AG04450 (cell line): Measurements from ENCODE around the gene SOST. TPM values are rescaled to one million over a fixed set of nuclear protein-coding genes. Genes with fewer than 3 reads are reported as not detected.

Source experiments
- CTCF ChIA-PET: fragments of 300-600, 350-600 bp; formaldehyde crosslinking; extraction: SDS; loops from one replicate; lab custom pipeline; 2022; ENCODE audit warnings: antibody characterized with exemption, inconsistent platforms; lab: Charles Lee
- POLR2A ChIA-PET: fragments of 350-600 bp; formaldehyde crosslinking; extraction: SDS; loops from one replicate; lab custom pipeline; 2021; ENCODE audit warnings: antibody characterized with exemption, inconsistent platforms; lab: Yijun Ruan, JAX
- DNase-seq: peaks from one replicate; pipeline ENCODE4 v3.0.0-alpha.2; 2011; ENCODE audit warnings: low read depth, low spot score
- H3K27ac ChIP-seq: one replicate; pipeline ENCODE4 v1.5.1; 2012; ENCODE audit warnings: low read depth, low read length, control low read depth
- H3K27me3 ChIP-seq: one replicate; pipeline ENCODE4 v1.6.0; 2012; ENCODE audit warnings: low read length; ENCODE audit not compliant: control insufficient read depth, insufficient read depth
- H3K4me3 ChIP-seq: 2 replicates; pipeline ENCODE4 v1.5.1; 2011; ENCODE audit warnings: mild to moderate bottlenecking, low read depth, low read length, control low read depth
- H3K9me3 ChIP-seq: 2 replicates; pipeline ENCODE4 v1.5.1; 2012; ENCODE audit warnings: low read length; ENCODE audit not compliant: control insufficient read depth, insufficient read depth
- polyA plus RNA-seq: library from polyadenylated mRNA; depleted of rRNA; stranded (reverse); fragments of >200 nt; gene quantifications from 2 replicates; pipeline ENCODE4 v1.2.3, GENCODE V29; 2011
- TF ChIP-seq, protein P1 (sequence below): IDR thresholded peaks from 2 replicates; pipeline ENCODE4 v1.5.1; 2011; ENCODE audit warnings: low read depth, low read length, control low read depth, inconsistent platforms

SOST gene
- polyA plus RNA-seq, 1 experiment = not detected

DNA sequence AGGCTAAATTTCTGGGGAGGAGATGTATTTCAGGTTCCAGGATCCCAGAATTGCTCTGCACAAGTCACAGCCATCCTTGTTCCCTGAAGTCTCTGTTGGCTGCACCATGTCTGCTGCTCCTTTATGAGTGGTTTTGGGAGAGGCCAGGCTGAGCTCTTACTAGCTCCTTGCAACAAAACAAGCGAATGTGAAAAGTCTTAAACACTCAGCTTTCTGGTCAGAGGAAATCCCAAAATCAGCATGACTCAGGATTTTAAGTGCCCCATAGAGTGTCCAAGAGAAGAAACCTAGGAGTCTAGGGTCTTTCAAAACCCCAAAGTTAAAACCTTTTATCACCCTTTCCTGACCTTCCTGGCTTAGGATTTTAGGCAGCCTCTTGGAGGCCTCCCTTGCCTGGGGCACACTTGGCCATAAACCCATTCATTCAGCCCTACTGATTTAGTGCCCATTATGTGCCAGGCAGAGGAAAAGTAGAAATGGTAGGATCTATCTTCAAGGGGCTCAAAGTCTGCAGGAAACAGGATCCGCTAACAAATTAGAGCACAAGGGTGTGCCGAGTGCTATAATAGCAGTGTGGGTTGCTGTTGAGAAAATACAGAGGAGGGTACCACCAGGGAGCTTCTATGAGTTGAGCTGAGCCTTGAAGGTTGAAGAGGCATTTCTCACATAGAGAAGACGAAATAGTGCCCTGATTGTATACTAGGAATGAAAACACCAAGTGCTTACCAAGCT lies 36.9 kb downstream of the SOST start:
- Histone ChIP-seq H3K4me3 (no peak overlapping the region), H3K27ac (peak overlapping the region; percentile 57), H3K27me3 (no peaks in the 10 kb centered on the region), H3K9me3 (no peaks in the 10 kb centered on the region; the same call in 1 of the 2 replicates)
- POLR2A ChIA-PET = no interaction called here
- TF ChIP-seq, protein P1, sequence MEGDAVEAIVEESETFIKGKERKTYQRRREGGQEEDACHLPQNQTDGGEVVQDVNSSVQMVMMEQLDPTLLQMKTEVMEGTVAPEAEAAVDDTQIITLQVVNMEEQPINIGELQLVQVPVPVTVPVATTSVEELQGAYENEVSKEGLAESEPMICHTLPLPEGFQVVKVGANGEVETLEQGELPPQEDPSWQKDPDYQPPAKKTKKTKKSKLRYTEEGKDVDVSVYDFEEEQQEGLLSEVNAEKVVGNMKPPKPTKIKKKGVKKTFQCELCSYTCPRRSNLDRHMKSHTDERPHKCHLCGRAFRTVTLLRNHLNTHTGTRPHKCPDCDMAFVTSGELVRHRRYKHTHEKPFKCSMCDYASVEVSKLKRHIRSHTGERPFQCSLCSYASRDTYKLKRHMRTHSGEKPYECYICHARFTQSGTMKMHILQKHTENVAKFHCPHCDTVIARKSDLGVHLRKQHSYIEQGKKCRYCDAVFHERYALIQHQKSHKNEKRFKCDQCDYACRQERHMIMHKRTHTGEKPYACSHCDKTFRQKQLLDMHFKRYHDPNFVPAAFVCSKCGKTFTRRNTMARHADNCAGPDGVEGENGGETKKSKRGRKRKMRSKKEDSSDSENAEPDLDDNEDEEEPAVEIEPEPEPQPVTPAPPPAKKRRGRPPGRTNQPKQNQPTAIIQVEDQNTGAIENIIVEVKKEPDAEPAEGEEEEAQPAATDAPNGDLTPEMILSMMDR = no peak
- CTCF ChIA-PET = no interaction called here
- no peak for DNase-seq

DNA sequence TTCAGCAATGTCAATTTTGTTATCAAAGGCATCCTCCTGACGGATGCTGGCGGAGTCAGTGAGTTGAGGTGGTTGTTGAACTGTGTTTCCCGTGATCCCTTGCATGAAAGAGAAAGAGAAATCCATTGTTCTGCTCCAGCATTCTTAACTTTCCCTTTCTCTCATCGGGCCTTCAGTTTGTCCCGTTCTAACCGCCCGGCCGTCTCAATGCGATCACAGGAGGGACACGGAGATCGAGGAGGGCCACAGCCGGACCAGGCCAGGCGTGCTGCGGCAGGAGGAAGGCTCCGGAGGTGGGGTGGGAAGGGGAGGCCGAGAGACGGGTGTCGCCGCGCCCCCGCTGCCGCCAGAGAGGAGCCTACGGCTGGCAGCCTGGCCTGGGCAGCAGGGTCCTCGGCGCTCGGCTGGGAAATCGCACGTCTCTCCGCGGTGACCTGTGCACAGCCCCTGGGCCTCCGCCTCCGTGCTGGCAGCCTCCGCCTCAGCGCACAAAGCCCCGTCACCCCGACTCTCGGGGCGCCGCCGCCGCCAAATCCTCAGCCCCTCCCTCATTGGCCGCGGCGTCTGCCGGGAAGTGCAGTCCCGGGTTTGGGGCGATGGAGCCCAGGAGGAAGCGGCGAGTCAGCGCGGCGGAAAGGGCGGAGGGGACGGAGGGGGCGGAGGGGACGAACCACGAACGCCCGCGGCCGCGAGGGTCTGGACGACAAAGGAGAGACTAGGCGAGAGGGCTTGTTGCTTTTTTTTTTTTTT lies 38.1 kb downstream of the SOST start:
- no peaks in the 10 kb centered on the region for H3K27me3 ChIP-seq
- CTCF ChIA-PET = no interaction called here
- TF ChIP-seq, protein P1 = no peak
- no peak overlapping the region for H3K27ac ChIP-seq
- POLR2A ChIA-PET = no interaction called here
- no peaks in the 10 kb centered on the region; the same call in 1 of the 2 replicates for H3K9me3 ChIP-seq
- no peak for DNase-seq
- peak overlapping the region; percentile 60 for H3K4me3 ChIP-seq

GRCh38 chr17:43719578-43719977 lies 39.0 kb downstream of the SOST start:
- TF ChIP-seq, protein P1 = no peak
- CTCF ChIA-PET = no interaction called here
- H3K27ac ChIP-seq = no peak overlapping the region
- DNase-seq = no peak
- POLR2A ChIA-PET = no interaction called here
- H3K9me3 ChIP-seq = no peaks in the 10 kb centered on the region; the same call in 1 of the 2 replicates
- no peak overlapping the region for H3K4me3 ChIP-seq
- no peaks in the 10 kb centered on the region for H3K27me3 ChIP-seq

DNA sequence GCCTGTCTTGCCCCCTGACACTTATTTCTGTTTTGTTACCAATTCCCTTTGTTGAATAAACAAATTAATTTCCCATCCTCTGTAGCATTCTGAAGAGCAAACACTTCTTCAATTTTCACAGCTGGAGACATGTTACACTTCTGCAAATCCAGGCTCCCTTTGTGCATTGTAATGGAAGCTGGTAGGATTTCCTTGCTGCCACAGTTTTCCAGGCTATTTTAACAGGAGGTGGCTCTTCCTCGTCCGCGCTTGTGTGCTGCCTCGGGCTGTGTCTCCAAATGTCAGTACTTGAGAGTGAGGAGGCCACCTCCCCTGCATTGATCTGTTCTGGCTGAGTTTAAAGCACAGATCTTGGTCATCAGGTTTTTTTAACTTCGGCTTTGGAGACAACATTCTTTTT lies 40.0 kb downstream of the SOST start:
- no peak overlapping the region for H3K4me3 ChIP-seq
- no peaks in the 10 kb centered on the region for H3K27me3 ChIP-seq
- no peak for DNase-seq
- CTCF ChIA-PET = interaction anchor here (0.5 to 1.1 kb wide), 3 partner anchors 9 to 235 kb away, joined by 3 read pairs; partner anchors contain the start of gene DHX8
- POLR2A ChIA-PET = no interaction called here
- H3K9me3 ChIP-seq = no peaks in the 10 kb centered on the region; the same call in 1 of the 2 replicates
- H3K27ac ChIP-seq = no peak overlapping the region
- TF ChIP-seq, protein P1 = no peak
